ENCODE results near the gene SHISA9. TPM values are rescaled to one million over a fixed set of nuclear protein-coding genes. Genes with fewer than 3 reads are reported as not detected.
"Not testable (repeated sequence)": the region's sequence is repeated elsewhere in the genome, so short reads cannot be mapped to it uniquely, and the experiment has no call there.

Gene SHISA9
- 2.8 TPM for total RNA-seq
- 0.95 TPM for polyA plus RNA-seq (ENCODE audit: insufficient read depth, low read depth, low replicate concordance)
- long read RNA-seq, donor 1, partial matches to known transcripts: 0 of 1 reads
- long read RNA-seq, donor 1, other reads (novel, unspliced or antisense): 0 of 1 reads
- long read RNA-seq, donor 2, full-length matches to known transcripts: 2 of 2 reads
- long read RNA-seq, donor 2, partial matches to known transcripts: 0 of 2 reads
- long read RNA-seq, donor 2, other reads (novel, unspliced or antisense): 0 of 2 reads
- long read RNA-seq, donor 3: 0 reads
- long read RNA-seq, donor 4: 0 reads
- long read RNA-seq, donor 5: 0 reads
- long read RNA-seq, donor 6: 0 reads
- long read RNA-seq, donor 7: 0 reads
- long read RNA-seq, donor 8: 0 reads
- long read RNA-seq, donor 9: 0 reads
- long read RNA-seq, donor 10, full-length matches to known transcripts: 2 of 2 reads
- long read RNA-seq, donor 10, partial matches to known transcripts: 0 of 2 reads
- long read RNA-seq, donor 10, other reads (novel, unspliced or antisense): 0 of 2 reads

GRCh38 chr16:12901597-12902461 lies at the start of gene SHISA9:
TSS of gene SHISA9 (plus strand) at chr16:12901598.
- H3K27me3 ChIP-seq (ENCODE audit: control insufficient read depth, insufficient read depth, low read length): peaks cover 20% of the 10 kb centered on the region
- intact Hi-C loops (cut with DNase I): no loop called here
- DNase-seq: peak in 4 of 5 donors; percentile 32 to 65 (median 48)

GRCh38 chr16:12853972-12854371 lies 47.4 kb upstream of the SHISA9 start:
- no peak overlapping the region for H3K27ac ChIP-seq (ENCODE audit: low read depth in 2 of 2, low read length in 2 of 2)
- H3K36me3 ChIP-seq (ENCODE audit: control insufficient read depth in 2 of 3, insufficient read depth in 3 of 3, low read length in 3 of 3): no peaks in the 10 kb centered on the region
- no peaks in the 10 kb centered on the region for H3K27me3 ChIP-seq (ENCODE audit: control insufficient read depth, insufficient read depth, low read length)
- no peak for FAIRE-seq
- H3K9ac ChIP-seq (ENCODE audit: low read length in 3 of 3): no peak overlapping the region
- no peak for DNase-seq
- no peak overlapping the region for H3K4me3 ChIP-seq (ENCODE audit: low read length in 3 of 3)
- intact Hi-C loops (cut with DNase I): no loop called here
- TF ChIP-seq CTCF (IDR thresholded peaks at IDR 0.05; ENCODE audit: borderline replicate concordance, extremely low read depth, insufficient read depth): no peak
- H3K4me1 ChIP-seq (ENCODE audit: control insufficient read depth in 2 of 3, insufficient read depth in 2 of 3, low read depth in 1 of 3, low read length in 3 of 3): no peaks in the 10 kb centered on the region
- H3K9me3 ChIP-seq (ENCODE audit: control insufficient read depth in 2 of 3, insufficient read depth in 1 of 3, low read length in 3 of 3): peaks cover 0 to 4% (median 0%) of the 10 kb centered on the region in 3 donors

More at GRCh38 chr16:12901597-12902461, at the start of gene SHISA9:
- no peak within 1 kb of the TSS for H3K27ac ChIP-seq (ENCODE audit: low read depth in 2 of 2, low read length in 2 of 2)
- no peaks in the 10 kb centered on the region for H3K36me3 ChIP-seq (ENCODE audit: control insufficient read depth in 2 of 3, insufficient read depth in 3 of 3, low read length in 3 of 3)
- TF ChIP-seq CTCF (IDR thresholded peaks at IDR 0.05; ENCODE audit: borderline replicate concordance, extremely low read depth, insufficient read depth): no peak
- peaks cover 0 to 12% (median 0%) of the 10 kb centered on the region in 3 donors for H3K4me1 ChIP-seq (ENCODE audit: control insufficient read depth in 2 of 3, insufficient read depth in 2 of 3, low read depth in 1 of 3, low read length in 3 of 3)
- peak within 1 kb of the TSS; percentile 7 to 46 (median 14) for H3K4me3 ChIP-seq (ENCODE audit: low read length in 3 of 3)
- FAIRE-seq: no peak
- no peaks in the 10 kb centered on the region for H3K9me3 ChIP-seq (ENCODE audit: control insufficient read depth in 2 of 3, insufficient read depth in 1 of 3, low read length in 3 of 3)
- no peak within 1 kb of the TSS for H3K9ac ChIP-seq (ENCODE audit: low read length in 3 of 3)

- intact Hi-C loops (cut with DNase I); H3K9me3 ChIP-seq (ENCODE audit: control insufficient read depth in 2 of 3, insufficient read depth in 1 of 3, low read length in 3 of 3); DNase-seq; H3K36me3 ChIP-seq (ENCODE audit: control insufficient read depth in 2 of 3, insufficient read depth in 3 of 3, low read length in 3 of 3); H3K9ac ChIP-seq (ENCODE audit: low read length in 3 of 3); H3K27me3 ChIP-seq (ENCODE audit: control insufficient read depth, insufficient read depth, low read length); H3K27ac ChIP-seq (ENCODE audit: low read depth in 2 of 2, low read length in 2 of 2); H3K4me3 ChIP-seq (ENCODE audit: low read length in 3 of 3); FAIRE-seq; H3K4me1 ChIP-seq (ENCODE audit: control insufficient read depth in 2 of 3, insufficient read depth in 2 of 3, low read depth in 1 of 3, low read length in 3 of 3): not testable (repeated sequence)
Observed at GRCh38 chr16:12857435-12857834, 44.0 kb upstream of the SHISA9 start.

GRCh38 chr16:12862327-12862726 lies 39.1 kb upstream of the SHISA9 start:
- H3K4me3 ChIP-seq (ENCODE audit: low read length in 3 of 3): no peak overlapping the region
- H3K27me3 ChIP-seq (ENCODE audit: control insufficient read depth, insufficient read depth, low read length): no peaks in the 10 kb centered on the region
- no peak for TF ChIP-seq CTCF (IDR thresholded peaks at IDR 0.05; ENCODE audit: borderline replicate concordance, extremely low read depth, insufficient read depth)
- H3K27ac ChIP-seq (ENCODE audit: low read depth in 2 of 2, low read length in 2 of 2): no peak overlapping the region
- no peak overlapping the region for H3K9ac ChIP-seq (ENCODE audit: low read length in 3 of 3)
- no peaks in the 10 kb centered on the region for H3K36me3 ChIP-seq (ENCODE audit: control insufficient read depth in 2 of 3, insufficient read depth in 3 of 3, low read length in 3 of 3)
- DNase-seq (no peak), FAIRE-seq (no peak)
- H3K9me3 ChIP-seq (ENCODE audit: control insufficient read depth in 2 of 3, insufficient read depth in 1 of 3, low read length in 3 of 3): no peaks in the 10 kb centered on the region
- intact Hi-C loops (cut with DNase I): no loop called here
- H3K4me1 ChIP-seq (ENCODE audit: control insufficient read depth in 2 of 3, insufficient read depth in 2 of 3, low read depth in 1 of 3, low read length in 3 of 3): no peaks in the 10 kb centered on the region

Measured in kidney (tissue), 22 donors.